Measurements from ENCODE around the gene POR.

The POR gene

GRCh38 chr7:75925717-75926435, 10.9 kb downstream of the POR start:
- Histone ChIP-seq H3K9ac (no peak overlapping the region), H3K27me3 (no peaks in the 10 kb centered on the region), H3K4me2 (no peak overlapping the region)

GRCh38 chr7:75928568-75928914, 13.6 kb downstream of the POR start:
- H3K4me2 ChIP-seq = peak overlapping the region; percentile 35
- peaks cover 12% of the 10 kb centered on the region for H3K4me1 ChIP-seq
- H3K27ac ChIP-seq = no peak overlapping the region
- H4K20me1 ChIP-seq = peaks cover 69% of the 10 kb centered on the region
- H3K4me3 ChIP-seq = no peak overlapping the region
- H3K27me3 ChIP-seq = no peaks in the 10 kb centered on the region
- H3K9me3 ChIP-seq = peaks cover 6% of the 10 kb centered on the region
- no peak overlapping the region for H3K9ac ChIP-seq
- no peak for TF ChIP-seq Cebpa-rat (IDR thresholded peaks at IDR 0.05)
- peaks cover 18% of the 10 kb centered on the region for H3K36me3 ChIP-seq

More at GRCh38 chr7:75925717-75926435, 10.9 kb downstream of the POR start:
- peaks cover 4% of the 10 kb centered on the region for H3K9me3 ChIP-seq
- TF ChIP-seq Cebpa-rat (IDR thresholded peaks at IDR 0.05) = no peak
- peaks cover 19% of the 10 kb centered on the region for H3K4me1 ChIP-seq
- H3K27ac ChIP-seq = no peak overlapping the region
- H3K36me3 ChIP-seq = peaks cover 16% of the 10 kb centered on the region
- no peak overlapping the region for H3K4me3 ChIP-seq
- H4K20me1 ChIP-seq = peaks cover 85% of the 10 kb centered on the region

DNA sequence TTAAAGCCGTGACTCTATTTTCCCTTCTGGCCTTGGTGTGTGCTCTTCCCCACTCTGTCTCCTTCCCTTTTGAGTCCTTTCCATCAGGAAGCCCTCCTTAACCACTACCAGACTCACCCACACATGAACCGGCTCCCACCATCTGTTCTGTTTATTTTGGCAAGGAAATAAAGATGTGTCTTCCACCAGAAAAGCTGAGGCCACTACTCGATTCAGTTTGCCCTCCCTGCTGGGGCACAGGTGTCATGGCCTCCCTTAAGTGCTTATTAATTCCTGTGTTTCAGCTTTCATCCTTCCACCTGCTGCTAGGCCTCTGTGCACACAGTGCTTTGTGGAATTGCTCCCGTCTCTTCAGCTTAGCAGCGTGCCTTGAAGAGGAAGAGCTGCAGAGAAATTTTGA, 16.7 kb downstream of the POR start:
- no peak overlapping the region for H3K27ac ChIP-seq
- peaks cover 12% of the 10 kb centered on the region for H3K4me1 ChIP-seq
- no peak overlapping the region for H3K4me3 ChIP-seq
- peaks cover 6% of the 10 kb centered on the region for H3K9me3 ChIP-seq
- TF ChIP-seq Cebpa-rat (IDR thresholded peaks at IDR 0.05) = no peak
- no peak overlapping the region for H3K4me2 ChIP-seq
- no peak overlapping the region for H3K9ac ChIP-seq
- peaks cover 28% of the 10 kb centered on the region for H3K36me3 ChIP-seq
- H3K27me3 ChIP-seq = no peaks in the 10 kb centered on the region
- H4K20me1 ChIP-seq = peaks cover 46% of the 10 kb centered on the region

DNA sequence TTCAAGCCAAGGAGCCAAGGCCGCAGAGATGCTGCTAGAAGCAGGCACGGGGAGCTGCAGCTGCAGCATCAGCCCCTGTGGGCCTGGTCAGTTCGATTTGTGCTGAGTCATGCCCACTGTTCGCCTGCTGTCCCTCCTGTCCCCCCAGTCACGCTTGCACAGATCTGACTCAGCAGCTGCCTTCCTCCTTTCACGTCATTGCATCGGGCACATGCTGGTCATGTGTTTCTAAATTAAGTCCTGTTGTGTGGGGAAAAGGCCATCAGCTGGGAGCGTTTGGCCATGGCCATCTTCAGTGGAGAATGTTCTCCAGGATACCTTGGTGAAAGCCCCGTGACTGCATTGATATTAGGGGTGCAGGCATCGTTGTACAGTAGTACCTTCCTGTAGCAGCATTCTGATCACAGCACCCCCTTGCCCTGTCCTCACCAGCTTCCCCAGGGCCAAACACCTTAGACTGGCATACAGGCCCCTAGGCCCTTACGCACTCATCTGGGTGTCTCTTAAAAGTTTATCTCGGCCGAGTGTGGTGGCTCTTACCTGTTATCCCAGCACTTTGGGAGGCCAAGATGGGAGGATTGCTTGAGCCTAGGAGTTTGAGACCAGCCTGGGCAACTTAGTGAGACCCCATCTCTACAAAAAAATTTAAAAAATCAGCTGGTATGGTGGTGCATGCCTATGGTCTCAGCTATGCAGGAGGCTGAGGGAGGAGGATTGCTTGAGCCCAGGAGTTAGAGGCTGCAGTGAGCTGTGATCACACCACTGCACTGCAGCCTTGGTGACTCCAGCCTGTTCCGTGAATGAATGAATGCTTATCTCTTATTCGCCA, 23.2 kb downstream of the POR start:
- no peak for TF ChIP-seq Cebpa-rat (IDR thresholded peaks at IDR 0.05)
- Histone ChIP-seq H3K4me3 (no peak overlapping the region), H3K36me3 (peaks cover 28% of the 10 kb centered on the region), H3K27ac (no peak overlapping the region), H4K20me1 (peaks cover 27% of the 10 kb centered on the region), H3K27me3 (no peaks in the 10 kb centered on the region), H3K9ac (no peak overlapping the region), H3K9me3 (no peaks in the 10 kb centered on the region), H3K4me1 (no peaks in the 10 kb centered on the region), H3K4me2 (no peak overlapping the region)

- TF ChIP-seq Cebpa-rat (IDR thresholded peaks at IDR 0.05) = no peak
- H3K36me3 ChIP-seq = peaks cover 28% of the 10 kb centered on the region
- no peak overlapping the region for H3K4me2 ChIP-seq
- no peaks in the 10 kb centered on the region for H3K9me3 ChIP-seq
- H3K4me1 ChIP-seq = no peaks in the 10 kb centered on the region
- H3K9ac ChIP-seq = no peak overlapping the region
- H3K4me3 ChIP-seq = no peak overlapping the region
- no peaks in the 10 kb centered on the region for H3K27me3 ChIP-seq
- no peak overlapping the region for H3K27ac ChIP-seq
- H4K20me1 ChIP-seq = peaks cover 27% of the 10 kb centered on the region
These were observed 24.0 kb downstream of the POR start for GRCh38 chr7:75938921-75939320.

GRCh38 chr7:75943864-75944263, 28.9 kb downstream of the POR start:
- Histone ChIP-seq H3K9ac (no peak overlapping the region), H3K36me3 (peaks cover 18% of the 10 kb centered on the region), H3K4me1 (no peaks in the 10 kb centered on the region), H3K27me3 (no peaks in the 10 kb centered on the region), H3K9me3 (no peaks in the 10 kb centered on the region), H3K27ac (no peak overlapping the region), H3K4me2 (no peak overlapping the region), H4K20me1 (peaks cover 44% of the 10 kb centered on the region), H3K4me3 (no peak overlapping the region)
- no peak for TF ChIP-seq Cebpa-rat (IDR thresholded peaks at IDR 0.05)

DNA sequence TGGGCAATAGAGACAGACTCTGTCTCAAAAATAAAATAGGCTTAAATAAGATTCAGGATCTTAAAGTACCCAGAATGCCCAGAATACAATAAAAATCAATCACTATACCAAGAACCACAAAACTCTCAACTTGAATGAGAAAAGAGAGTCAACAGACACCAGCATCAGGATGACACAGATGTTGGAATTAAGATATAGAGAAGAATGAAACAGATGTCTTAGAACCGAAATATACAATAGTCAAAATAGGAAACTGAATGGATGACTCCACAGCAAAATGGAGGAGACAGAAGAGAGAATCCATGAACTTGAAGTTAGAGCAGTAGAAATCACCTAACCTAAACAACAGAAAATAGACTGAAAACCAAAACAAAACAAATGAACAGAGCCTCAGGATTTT, 29.6 kb downstream of the POR start:
- peaks cover 18% of the 10 kb centered on the region for H3K36me3 ChIP-seq
- no peaks in the 10 kb centered on the region for H3K27me3 ChIP-seq
- H3K9ac ChIP-seq = no peak overlapping the region
- H3K9me3 ChIP-seq = no peaks in the 10 kb centered on the region
- H3K4me2 ChIP-seq = no peak overlapping the region
- no peak overlapping the region for H3K27ac ChIP-seq
- H4K20me1 ChIP-seq = peaks cover 45% of the 10 kb centered on the region; the same call in 1 of the 2 replicates
- no peak overlapping the region for H3K4me3 ChIP-seq
- no peak for TF ChIP-seq Cebpa-rat (IDR thresholded peaks at IDR 0.05)
- H3K4me1 ChIP-seq = no peaks in the 10 kb centered on the region

GRCh38 chr7:75945297-75946168, 30.6 kb downstream of the POR start:
- Histone ChIP-seq H3K9me3 (no peaks in the 10 kb centered on the region), H3K27ac (no peak overlapping the region), H3K4me2 (no peak overlapping the region), H3K9ac (no peak overlapping the region), H3K36me3 (peaks cover 10% of the 10 kb centered on the region), H3K27me3 (no peaks in the 10 kb centered on the region), H4K20me1 (peaks cover 56% of the 10 kb centered on the region; the same call in 1 of the 2 replicates), H3K4me3 (no peak overlapping the region), H3K4me1 (no peaks in the 10 kb centered on the region)
- TF ChIP-seq Cebpa-rat (IDR thresholded peaks at IDR 0.05) = no peak

- H3K4me3 ChIP-seq = no peak overlapping the region
- H3K4me2 ChIP-seq = no peak overlapping the region
- TF ChIP-seq Cebpa-rat (IDR thresholded peaks at IDR 0.05) = no peak
- H3K9ac ChIP-seq = no peak overlapping the region
- no peaks in the 10 kb centered on the region for H3K9me3 ChIP-seq
- no peak overlapping the region for H3K27ac ChIP-seq
- peaks cover 2% of the 10 kb centered on the region for H3K36me3 ChIP-seq
- H3K27me3 ChIP-seq = no peaks in the 10 kb centered on the region
- H3K4me1 ChIP-seq = no peaks in the 10 kb centered on the region
- peaks cover 56% of the 10 kb centered on the region; the same call in 1 of the 2 replicates for H4K20me1 ChIP-seq
These were observed 31.4 kb downstream of the POR start for GRCh38 chr7:75946207-75946855.
